ENCODE data around the gene GNAL. TPM values are rescaled to one million over a fixed set of nuclear protein-coding genes. Genes with fewer than 3 reads are reported as not detected.

GNAL gene
- total RNA-seq, 1 donor from 2014 or later: 5.9 TPM

GRCh38 chr18:11808001-11808855 is 119.2 kb downstream of the GNAL start:
- Histone ChIP-seq H3K27me3 (no peaks in the 10 kb centered on the region), H3K4me3 (no peak overlapping the region), H3K36me3 (no peaks in the 10 kb centered on the region), H3K4me1 (no peaks in the 10 kb centered on the region), H3K27ac (no peak overlapping the region), H3K9me3 (no peaks in the 10 kb centered on the region)
- intact Hi-C loops (cut with DNase I): loop anchor here (10.0 kb wide), 1 partner anchor 53 kb away; no protein-coding TSS in a partner anchor
- TF ChIP-seq CTCF (IDR thresholded peaks at IDR 0.05): no peak
- no peak for DNase-seq (ENCODE audit: low spot score in 2 of 2)

GRCh38 chr18:11809895-11810294 is 120.8 kb downstream of the GNAL start:
- Histone ChIP-seq H3K9me3 (no peaks in the 10 kb centered on the region), H3K4me1 (no peaks in the 10 kb centered on the region), H3K4me3 (no peak overlapping the region), H3K27ac (no peak overlapping the region), H3K36me3 (no peaks in the 10 kb centered on the region), H3K27me3 (no peaks in the 10 kb centered on the region)
- TF ChIP-seq CTCF (IDR thresholded peaks at IDR 0.05): no peak
- no peak for DNase-seq (ENCODE audit: low spot score in 2 of 2)
- intact Hi-C loops (cut with DNase I): loop anchor here (10.0 kb wide), 1 partner anchor 55 kb away; no protein-coding TSS in a partner anchor

GRCh38 chr18:11810379-11810778 is 121.3 kb downstream of the GNAL start:
- H3K36me3 ChIP-seq: no peaks in the 10 kb centered on the region
- no peak for TF ChIP-seq CTCF (IDR thresholded peaks at IDR 0.05)
- H3K27me3 ChIP-seq: no peaks in the 10 kb centered on the region
- DNase-seq (ENCODE audit: low spot score in 2 of 2): no peak
- no peaks in the 10 kb centered on the region for H3K9me3 ChIP-seq
- H3K27ac ChIP-seq: no peak overlapping the region
- no peak overlapping the region for H3K4me3 ChIP-seq
- no peaks in the 10 kb centered on the region for H3K4me1 ChIP-seq
- intact Hi-C loops (cut with DNase I): no loop called here

- Histone ChIP-seq H3K27ac (no peak overlapping the region), H3K4me3 (no peak overlapping the region), H3K36me3 (no peaks in the 10 kb centered on the region), H3K27me3 (no peaks in the 10 kb centered on the region), H3K9me3 (no peaks in the 10 kb centered on the region), H3K4me1 (no peaks in the 10 kb centered on the region)
- DNase-seq (ENCODE audit: low spot score in 2 of 2): no peak
- TF ChIP-seq CTCF (IDR thresholded peaks at IDR 0.05): no peak
- intact Hi-C loops (cut with DNase I): no loop called here
Observed at GRCh38 chr18:11811009-11811408, 121.9 kb downstream of the GNAL start.

GRCh38 chr18:11817229-11817628 is 128.2 kb downstream of the GNAL start:
- no peaks in the 10 kb centered on the region for H3K36me3 ChIP-seq
- H3K4me1 ChIP-seq: no peaks in the 10 kb centered on the region
- intact Hi-C loops (cut with DNase I): no loop called here

More at GRCh38 chr18:11817229-11817628, 128.2 kb downstream of the GNAL start:
- Histone ChIP-seq H3K27ac (no peak overlapping the region), H3K9me3 (no peaks in the 10 kb centered on the region), H3K27me3 (no peaks in the 10 kb centered on the region), H3K4me3 (no peak overlapping the region)
- DNase-seq (ENCODE audit: low spot score in 2 of 2): no peak
- no peak for TF ChIP-seq CTCF (IDR thresholded peaks at IDR 0.05)

Data from ascending aorta (tissue), 2 donors.